HG03469 (cell line): ENCODE data around the gene ARID1B.

ENCODE experiments used
- ATAC-seq: cut with Tn5 transposase; IDR thresholded peaks from one replicate; pipeline ENCODE4 v1.9.1; 2021; ENCODE audit warnings: mild to moderate bottlenecking, moderate library complexity, moderate number of reproducible peaks; ENCODE audit not compliant: unreplicated experiment

The ARID1B gene

DNA sequence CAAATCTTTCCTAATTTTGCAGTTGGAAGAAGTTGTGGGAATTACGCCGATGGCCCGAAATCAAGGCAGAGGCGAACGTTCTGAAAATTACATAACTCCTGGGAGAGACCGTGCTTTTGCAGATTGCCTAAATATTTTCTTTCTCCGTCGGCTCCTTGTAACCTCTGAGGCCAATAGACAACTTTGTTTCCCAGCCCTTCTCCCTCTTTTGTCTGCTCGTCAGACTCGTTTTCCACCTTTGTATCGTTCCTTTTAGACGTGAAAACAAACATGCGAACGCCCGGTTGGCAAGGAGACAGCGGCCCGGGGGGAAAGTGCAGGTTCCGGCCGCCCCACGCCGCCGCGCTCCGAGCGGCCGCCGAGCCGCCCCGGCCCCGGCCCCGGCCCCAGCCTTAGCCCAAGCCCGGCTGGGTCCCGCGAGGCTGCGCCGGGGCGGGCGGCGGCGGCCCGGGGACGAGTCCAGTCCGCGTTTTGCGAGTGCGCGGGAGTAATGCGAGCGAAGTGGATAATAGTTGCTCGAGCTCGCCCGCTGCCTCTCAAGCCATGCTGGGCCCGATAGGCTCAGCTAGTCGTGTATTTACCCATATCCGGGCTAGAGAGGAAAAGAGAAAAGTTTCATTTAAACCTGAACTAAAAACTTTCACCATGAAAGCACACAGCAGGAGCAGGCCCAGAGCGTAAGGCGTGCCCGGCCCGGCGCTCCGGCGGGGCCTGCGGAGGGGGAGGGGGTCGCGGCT, at the start of gene ARID1B:
TSS of gene ARID1B (plus strand) at position 539 of the 737 bp plus-strand sequence. CDS start 303 bp downstream, outside the sequence.
- no peak for ATAC-seq

DNA sequence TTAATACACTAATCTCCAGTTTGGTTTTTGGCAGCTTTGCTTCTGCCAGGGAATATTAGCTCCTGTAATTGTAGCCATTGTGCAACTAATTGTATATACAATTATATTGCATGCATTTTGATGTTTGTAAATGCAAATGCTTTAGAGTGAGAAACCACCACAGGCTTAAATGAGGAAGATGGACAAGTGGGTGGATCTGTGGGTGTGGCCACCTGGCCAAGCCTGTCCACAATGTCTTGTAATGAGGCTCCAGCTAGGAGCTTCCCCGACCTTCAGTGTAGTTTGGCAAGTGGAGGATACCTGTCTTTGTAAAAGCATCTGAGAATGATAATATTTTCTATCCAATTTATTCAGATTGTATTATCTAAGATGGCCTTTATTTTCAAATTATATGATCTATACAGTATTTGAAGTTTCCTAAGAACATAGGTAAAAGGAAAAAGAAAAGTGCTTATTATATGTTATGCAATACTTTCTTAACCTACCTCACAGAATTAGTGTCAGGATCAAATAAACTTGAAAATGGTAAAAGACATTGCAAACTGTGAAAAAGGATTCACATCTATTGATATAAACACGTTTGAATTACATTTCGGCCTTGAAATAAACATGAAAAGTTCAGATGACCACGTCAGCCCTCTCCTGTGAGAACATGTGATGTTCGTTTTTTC, 49.3 kb upstream of the ARID1B start:
- no peak for ATAC-seq

DNA sequence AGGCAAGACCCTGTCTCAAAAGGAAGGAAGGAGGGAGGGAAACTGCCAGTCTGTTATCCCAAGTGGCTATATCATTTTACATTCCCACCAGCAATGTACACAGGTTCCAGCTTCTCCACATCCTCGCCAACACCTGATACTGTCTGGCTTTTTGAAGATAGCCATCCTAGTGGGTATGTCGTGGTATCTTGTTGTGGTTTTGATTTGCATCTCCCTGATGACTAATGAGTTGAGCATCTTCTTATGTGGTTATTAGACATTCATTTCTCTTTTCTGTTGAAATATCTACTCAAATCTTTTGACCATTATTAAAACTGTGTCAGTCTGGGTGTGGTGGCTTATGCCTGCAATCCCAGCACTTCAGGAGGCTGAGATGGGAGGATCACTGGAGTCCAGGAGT, 47.9 kb upstream of the ARID1B start:
- ATAC-seq: peak; percentile 63

DNA sequence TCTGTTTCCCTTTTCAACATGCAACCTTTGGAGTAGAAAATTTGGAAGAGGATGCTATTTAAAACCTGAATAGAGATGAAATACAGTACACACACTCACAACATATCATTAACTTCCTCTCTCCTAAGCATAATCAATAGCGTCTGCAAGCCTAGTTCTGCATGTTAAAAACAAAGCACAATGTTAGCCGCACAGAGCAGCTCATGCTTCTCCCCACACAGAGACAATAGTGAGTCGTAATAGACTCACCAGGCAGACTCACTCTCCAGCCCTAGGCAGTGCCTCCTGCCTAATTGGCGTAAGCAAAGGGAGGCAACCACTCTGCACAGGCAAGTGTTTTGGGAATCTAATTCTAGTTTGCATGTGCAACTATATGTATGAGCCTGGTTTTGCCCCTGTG, 45.8 kb upstream of the ARID1B start:
- no peak for ATAC-seq

GRCh38 chr6:156735751-156736150, 41.4 kb upstream of the ARID1B start:
- ATAC-seq: no peak

DNA sequence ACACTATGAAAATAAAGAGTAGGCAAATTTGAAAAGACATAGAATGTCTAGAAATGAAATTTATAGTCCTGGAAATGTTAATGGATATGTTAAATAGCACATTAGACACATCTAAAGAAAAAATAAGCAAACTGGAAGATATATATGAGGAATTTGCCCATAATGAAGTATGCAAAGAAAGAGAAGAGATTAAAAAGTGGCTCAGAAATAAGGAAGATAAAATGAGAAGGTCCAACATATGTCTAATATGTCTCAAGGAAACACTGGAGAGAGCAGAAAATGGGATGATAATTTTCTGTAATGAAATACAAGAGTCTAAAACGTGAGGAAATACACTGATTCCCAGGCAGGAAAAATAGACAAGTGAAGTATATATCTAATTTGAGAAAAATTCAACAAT, 36.6 kb upstream of the ARID1B start:
- ATAC-seq: no peak

DNA sequence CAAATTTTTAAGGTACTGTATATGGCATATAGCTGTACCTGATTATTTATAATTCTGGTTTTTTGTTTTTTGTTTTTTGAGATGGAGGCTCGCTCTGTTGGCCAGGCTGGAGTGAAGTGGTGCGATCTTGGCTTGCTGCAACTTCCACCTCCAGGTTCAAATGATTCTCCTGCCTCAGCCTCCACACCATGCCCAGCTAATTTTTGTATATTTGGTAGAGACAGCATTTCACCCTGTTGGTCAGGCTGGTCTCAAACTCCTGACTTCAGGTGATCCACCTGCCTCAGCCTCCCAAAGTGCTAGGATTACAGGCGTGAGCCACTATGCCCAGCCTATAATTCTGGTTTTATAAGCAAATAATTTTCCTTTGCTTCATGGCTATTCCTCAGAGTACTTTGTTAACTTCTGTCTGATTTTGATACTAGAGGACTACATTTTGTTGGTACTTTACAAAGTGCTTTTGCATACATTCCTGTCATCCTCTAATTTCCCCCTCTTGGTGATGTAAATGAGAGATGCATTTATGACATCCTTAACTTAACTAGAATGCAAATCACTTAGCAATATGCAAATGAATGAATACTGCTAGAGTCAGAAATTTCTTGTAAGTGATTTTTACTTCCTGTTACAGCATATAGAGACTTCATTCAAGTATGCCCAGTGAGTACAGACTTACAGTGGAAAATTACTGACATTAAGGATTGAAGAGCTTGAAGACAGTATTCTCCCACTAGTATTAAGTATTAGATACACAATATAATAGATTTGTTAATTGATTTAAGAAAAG, 35.7 kb upstream of the ARID1B start:
- ATAC-seq: no peak

DNA sequence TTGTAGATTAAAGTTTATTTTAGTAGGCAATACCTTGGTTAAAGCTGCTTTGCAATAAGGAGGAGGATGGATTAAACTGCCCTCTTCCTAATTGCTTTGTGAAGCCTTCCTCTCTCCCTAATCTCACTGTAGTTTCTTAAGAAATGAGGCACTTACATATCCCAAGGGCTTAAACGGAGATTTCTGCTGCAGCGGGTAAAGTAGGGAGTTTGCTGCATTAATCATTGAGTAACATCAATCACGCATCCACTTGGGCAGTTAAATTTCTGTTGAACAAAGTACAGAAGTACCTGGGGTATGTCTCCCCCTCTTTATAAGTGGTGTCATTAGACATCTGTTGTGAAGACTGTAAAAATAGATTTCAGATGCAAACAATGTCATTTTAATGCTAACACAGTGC, 29.5 kb upstream of the ARID1B start:
- ATAC-seq: no peak

- ATAC-seq: no peak
Observed at GRCh38 chr6:156748504-156748903, 28.7 kb upstream of the ARID1B start.

GRCh38 chr6:156752666-156753301, 24.4 kb upstream of the ARID1B start:
- ATAC-seq: peak; percentile 71

DNA sequence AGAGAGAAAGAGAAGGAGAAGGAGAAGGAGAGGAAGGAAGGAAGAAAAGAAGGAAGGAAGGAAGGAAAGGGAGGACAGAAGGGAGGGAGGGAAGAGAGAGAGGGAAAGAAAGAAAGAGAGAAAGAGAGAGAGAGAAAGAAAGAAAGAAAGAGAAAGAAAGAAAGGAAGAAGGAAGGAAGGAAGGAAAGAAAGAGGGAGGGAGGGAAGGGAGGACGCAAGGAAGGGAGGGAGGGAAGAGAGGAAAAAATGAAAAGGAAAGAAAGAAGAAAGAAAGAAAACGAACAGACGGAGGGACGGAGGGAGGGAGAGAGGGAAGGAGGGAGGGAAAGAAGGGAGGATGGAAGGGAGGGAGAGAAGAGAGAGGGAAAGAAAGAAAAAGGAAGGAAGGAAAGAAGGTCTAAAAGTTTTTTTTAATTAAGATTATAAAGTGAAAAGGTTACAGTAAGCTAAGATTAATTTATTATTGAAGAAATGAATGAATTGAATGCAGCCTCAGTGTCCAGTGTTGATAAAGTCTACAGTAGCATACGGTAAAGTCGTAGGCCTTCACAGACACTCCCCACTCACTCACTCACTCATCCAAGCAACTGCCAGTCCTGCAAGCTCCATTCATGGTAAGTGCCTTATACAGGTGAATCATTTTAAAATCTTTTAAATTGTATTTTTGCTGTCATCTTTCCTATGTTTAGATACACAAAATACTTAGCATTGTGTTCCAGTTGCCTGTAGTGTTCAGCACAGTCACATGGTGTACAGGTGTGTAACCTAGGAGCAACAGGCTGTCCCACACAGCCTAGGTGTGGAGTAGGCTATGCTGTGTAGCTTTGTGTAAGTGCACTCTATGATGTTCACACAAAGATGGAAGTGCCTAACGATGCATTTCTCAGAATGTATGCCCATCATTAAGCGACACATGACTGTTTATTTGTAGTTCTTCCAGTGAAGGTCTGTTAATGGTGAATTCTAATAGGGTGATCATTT, 20.3 kb upstream of the ARID1B start:
- ATAC-seq: no peak

DNA sequence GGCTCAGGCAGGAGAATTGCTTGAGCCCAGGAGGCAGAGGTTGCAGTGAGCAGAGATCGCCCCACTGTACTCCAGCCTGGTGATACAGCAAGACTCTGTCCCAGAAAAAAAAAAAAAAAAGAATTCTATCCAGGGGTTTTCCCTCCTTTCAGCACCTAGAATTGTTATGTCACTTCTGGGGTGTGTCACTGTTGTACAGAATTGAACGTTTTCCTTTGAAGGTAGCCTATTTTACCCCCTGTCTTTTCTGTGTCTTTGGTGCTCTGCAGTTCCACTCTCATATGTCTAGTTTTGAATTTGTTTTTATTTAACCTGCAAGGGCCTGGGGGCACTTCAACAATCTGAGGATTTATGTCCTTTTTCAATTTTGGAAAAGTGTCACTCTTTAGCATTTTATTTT, 19.3 kb upstream of the ARID1B start:
- ATAC-seq: no peak

GRCh38 chr6:156760377-156760776, 16.8 kb upstream of the ARID1B start:
- ATAC-seq: no peak

GRCh38 chr6:156762547-156762946, 14.6 kb upstream of the ARID1B start:
- no peak for ATAC-seq

GRCh38 chr6:156765117-156765516, 12.1 kb upstream of the ARID1B start:
- no peak for ATAC-seq

DNA sequence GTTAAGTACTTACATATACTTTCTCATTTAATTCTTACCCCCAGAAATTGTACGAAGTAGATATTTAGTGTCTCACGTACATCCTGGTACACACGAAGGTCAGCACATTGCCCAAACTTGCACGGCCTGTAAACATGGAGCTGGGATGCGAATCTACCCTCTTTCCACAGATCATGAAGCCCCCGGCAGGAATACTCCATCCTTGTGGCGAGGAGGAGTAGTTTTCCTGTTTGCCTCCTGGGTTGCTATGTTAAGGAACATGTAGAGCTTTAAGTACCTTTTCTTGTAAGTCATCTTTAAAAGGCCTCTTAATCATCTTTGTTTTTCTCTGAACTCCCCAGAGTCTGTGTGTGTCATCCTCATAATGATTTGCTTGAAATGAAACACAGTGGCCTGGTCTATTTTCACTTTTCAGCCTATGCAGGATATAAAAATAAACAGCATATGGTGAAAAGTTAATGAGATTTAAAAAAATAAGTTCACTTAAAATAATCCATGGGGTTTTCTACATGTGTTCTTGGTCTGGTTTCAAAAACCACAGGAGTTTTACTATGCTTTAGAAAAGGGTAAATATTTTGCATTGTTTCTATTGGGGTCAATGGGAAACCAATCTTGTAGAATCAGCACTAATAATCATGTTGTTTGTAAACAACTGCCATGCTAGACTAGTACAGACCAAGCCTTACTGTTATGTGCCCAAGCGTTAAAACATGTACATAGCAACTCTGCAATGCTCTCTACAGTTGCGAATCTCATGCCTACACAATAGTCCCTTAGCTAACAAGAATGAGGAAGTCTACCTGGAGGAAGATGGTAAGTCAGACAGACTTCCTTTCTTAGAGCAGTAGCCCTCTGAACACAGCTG, 9.3 kb upstream of the ARID1B start:
- peak; percentile 83 for ATAC-seq

GRCh38 chr6:156771047-156771446, 6.1 kb upstream of the ARID1B start:
- ATAC-seq: no peak

DNA sequence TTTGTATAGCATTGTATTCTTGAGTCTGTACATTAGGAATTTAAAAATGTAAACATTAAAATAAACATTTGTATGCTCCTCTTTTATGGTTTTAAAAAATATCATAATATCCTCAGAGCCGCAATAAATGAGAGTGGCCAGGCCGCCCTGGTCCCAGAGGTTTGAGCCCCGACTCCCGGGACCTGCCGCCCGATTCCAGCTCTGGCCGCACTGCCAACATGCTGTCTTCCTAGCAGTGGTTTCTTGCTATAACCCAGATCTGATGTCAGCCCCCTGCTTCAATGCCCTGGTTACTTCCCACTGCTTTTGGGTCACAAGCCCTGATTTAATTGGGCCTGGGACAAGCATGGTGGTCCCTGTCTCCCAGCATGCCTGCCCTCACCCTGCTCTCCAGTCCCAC, 5.4 kb upstream of the ARID1B start:
- no peak for ATAC-seq

GRCh38 chr6:156773476-156773875, 3.7 kb upstream of the ARID1B start:
- ATAC-seq: no peak
